C4-2B (cell line): ENCODE results near the gene GRM4.

Experiments used
- ZFX ChIP-seq: fragments of 450-650 bp; IDR thresholded peaks from 2 replicates; pipeline ENCODE4 v1.6.1; 2017
- TF ChIP-seq, protein P1 (sequence below): fragments of 450-650 bp; conservative IDR thresholded peaks from 2 replicates; pipeline ENCODE4 v1.5.1; 2017; ENCODE audit warnings: mild to moderate bottlenecking

DNA sequence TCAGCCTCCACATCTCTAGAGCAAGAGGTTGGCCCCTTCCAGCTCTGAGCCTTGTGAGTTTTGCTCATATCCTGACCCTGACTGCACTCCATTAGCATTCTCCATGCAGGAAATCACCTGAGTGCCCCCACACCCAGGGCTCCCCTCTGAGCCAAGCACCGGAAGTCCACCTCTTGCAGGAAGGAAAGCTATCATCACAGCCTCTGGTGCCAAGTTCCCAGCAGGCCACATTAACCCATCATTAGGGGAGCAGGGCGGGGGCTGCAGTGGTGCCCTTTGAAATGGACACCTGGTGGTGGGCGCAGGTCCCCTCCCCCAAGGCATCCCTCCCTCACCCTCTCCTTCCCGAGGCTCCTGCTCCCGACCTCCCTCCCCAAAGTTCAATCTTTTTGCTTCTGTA, 16.1 kb downstream of the GRM4 start:
- TF ChIP-seq, protein P1, sequence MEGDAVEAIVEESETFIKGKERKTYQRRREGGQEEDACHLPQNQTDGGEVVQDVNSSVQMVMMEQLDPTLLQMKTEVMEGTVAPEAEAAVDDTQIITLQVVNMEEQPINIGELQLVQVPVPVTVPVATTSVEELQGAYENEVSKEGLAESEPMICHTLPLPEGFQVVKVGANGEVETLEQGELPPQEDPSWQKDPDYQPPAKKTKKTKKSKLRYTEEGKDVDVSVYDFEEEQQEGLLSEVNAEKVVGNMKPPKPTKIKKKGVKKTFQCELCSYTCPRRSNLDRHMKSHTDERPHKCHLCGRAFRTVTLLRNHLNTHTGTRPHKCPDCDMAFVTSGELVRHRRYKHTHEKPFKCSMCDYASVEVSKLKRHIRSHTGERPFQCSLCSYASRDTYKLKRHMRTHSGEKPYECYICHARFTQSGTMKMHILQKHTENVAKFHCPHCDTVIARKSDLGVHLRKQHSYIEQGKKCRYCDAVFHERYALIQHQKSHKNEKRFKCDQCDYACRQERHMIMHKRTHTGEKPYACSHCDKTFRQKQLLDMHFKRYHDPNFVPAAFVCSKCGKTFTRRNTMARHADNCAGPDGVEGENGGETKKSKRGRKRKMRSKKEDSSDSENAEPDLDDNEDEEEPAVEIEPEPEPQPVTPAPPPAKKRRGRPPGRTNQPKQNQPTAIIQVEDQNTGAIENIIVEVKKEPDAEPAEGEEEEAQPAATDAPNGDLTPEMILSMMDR, result no peak
- TF ChIP-seq ZFX, result no peak
